ENCODE data around the gene PRDM10. TPM values are rescaled to one million over a fixed set of nuclear protein-coding genes. Genes with fewer than 3 reads are reported as not detected.

Gene PRDM10
- total RNA-seq, 1 donor from 2014 or later: 14.6 TPM

GRCh38 chr11:129905402-129905801, 97.2 kb downstream of the PRDM10 start:
- Mint-ChIP-seq H3K27me3 (no peaks in the 10 kb centered on the region), H3K4me1 (no peaks in the 10 kb centered on the region), H3K4me3 (no peak overlapping the region), H3K9me3 (no peaks in the 10 kb centered on the region), H3K27ac (no peak overlapping the region), H3K36me3 (ENCODE audit: low read depth) (peaks cover 64% of the 10 kb centered on the region)
- TF ChIP-seq, protein P1, sequence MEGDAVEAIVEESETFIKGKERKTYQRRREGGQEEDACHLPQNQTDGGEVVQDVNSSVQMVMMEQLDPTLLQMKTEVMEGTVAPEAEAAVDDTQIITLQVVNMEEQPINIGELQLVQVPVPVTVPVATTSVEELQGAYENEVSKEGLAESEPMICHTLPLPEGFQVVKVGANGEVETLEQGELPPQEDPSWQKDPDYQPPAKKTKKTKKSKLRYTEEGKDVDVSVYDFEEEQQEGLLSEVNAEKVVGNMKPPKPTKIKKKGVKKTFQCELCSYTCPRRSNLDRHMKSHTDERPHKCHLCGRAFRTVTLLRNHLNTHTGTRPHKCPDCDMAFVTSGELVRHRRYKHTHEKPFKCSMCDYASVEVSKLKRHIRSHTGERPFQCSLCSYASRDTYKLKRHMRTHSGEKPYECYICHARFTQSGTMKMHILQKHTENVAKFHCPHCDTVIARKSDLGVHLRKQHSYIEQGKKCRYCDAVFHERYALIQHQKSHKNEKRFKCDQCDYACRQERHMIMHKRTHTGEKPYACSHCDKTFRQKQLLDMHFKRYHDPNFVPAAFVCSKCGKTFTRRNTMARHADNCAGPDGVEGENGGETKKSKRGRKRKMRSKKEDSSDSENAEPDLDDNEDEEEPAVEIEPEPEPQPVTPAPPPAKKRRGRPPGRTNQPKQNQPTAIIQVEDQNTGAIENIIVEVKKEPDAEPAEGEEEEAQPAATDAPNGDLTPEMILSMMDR (IDR thresholded peaks at IDR 0.05): no peak
- DNase-seq (no peak), ATAC-seq (ENCODE audit: low read depth) (no peak)
- ChIA-PET POLR2A (no interaction called here), CTCF (no interaction called here)
- intact Hi-C loops (cut with micrococcal nuclease): no loop called here

- intact Hi-C loops (cut with micrococcal nuclease): no loop called here
- H3K36me3 Mint-ChIP-seq (ENCODE audit: low read depth): peaks cover 32% of the 10 kb centered on the region
Measured at GRCh38 chr11:129896062-129896461, 106.6 kb downstream of the PRDM10 start.

DNA sequence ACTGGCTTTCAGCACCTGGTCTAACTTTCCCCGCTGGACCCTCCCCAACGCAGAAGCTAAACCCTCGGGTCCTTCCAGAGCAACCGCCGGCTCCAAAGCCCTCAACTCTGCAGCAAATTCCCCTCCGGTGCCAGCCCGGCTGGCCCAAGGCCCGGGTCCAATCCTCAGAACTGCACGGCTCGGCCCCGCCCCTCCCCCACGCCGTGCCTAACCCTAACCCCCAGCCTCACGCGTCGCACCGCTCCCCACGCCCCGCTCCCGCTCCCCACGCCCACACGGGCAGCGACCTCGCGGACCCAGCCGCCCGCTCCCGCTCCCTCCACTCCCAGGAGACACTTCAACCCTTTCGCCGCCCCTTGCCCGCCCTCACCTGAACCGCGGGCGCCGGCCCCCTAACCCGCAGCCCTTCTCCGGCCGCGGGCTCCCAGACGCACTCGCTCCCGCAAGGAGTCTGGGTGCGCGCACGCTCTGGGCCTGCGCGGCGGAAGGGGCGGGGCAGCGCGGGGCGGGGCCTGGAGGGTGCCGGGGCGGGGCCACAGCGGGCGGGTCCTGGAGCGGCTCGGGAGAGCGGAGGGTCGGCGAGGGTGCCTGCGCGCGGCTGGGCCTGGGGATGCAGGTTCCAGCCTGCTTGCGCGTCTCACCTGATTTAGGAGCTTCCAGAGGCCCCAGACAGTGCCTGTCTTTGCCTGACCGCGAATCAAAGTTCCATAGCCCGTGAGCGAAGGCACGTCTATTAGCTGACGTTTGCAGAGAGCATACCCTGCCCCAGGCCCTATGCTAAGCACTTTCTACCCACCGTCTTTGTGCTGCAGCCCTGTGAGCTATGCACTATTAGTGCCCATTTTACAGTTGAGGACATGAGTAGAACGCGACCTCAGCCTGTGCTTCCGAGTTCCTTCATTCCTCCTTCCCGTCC, 107.3 kb downstream of the PRDM10 start, which contains the start of gene NFRKB:
TSS of gene NFRKB (minus strand) at position 453 of the 916 bp plus-strand sequence. CDS start 2,729 bp downstream, outside the sequence.
- ChIA-PET CTCF (no interaction called here), POLR2A (interaction anchor here (0.8 to 1.2 kb wide), 5 partner anchors 23 to 1021 kb away, joined by 3 to 8 read pairs (median 4); partner anchors contain the start of genes PRDM10 and SNX19)
- peak within 1 kb of the TSS; percentile 88 for H3K4me3 Mint-ChIP-seq
- H3K36me3 Mint-ChIP-seq (ENCODE audit: low read depth): peaks cover 35% of the 10 kb centered on the region
- H3K27me3 Mint-ChIP-seq: no peaks in the 10 kb centered on the region
- TF ChIP-seq, protein P1 (IDR thresholded peaks at IDR 0.05): no peak
- DNase-seq (peak; percentile 92), ATAC-seq (ENCODE audit: low read depth) (peak; percentile 97)
- intact Hi-C loops (cut with micrococcal nuclease): loop anchor here (1.0 to 2.0 kb wide), 6 partner anchors 27 to 1021 kb away; partner anchors contain the start of genes APLP2 and SNX19
- peak within 1 kb of the TSS; percentile 70 for H3K27ac Mint-ChIP-seq
- no peaks in the 10 kb centered on the region for H3K9me3 Mint-ChIP-seq
- peaks cover 19% of the 10 kb centered on the region for H3K4me1 Mint-ChIP-seq

More at GRCh38 chr11:129896062-129896461, 106.6 kb downstream of the PRDM10 start:
- H3K4me1 Mint-ChIP-seq: peaks cover 19% of the 10 kb centered on the region
- ATAC-seq (ENCODE audit: low read depth) (no peak), DNase-seq (no peak)
- H3K27ac Mint-ChIP-seq: peak overlapping the region; percentile 35
- H3K27me3 Mint-ChIP-seq: no peaks in the 10 kb centered on the region
- peak overlapping the region; percentile 88 for H3K4me3 Mint-ChIP-seq
- POLR2A ChIA-PET: interaction anchor here (0.8 to 1.1 kb wide), 3 partner anchors 24 to 175 kb away, joined by 3 to 8 read pairs (median 3); partner anchors contain the start of gene PRDM10
- CTCF ChIA-PET: no interaction called here
- no peaks in the 10 kb centered on the region for H3K9me3 Mint-ChIP-seq
- TF ChIP-seq, protein P1 (IDR thresholded peaks at IDR 0.05): no peak

GRCh38 chr11:129894278-129895125, 108.1 kb downstream of the PRDM10 start:
- Mint-ChIP-seq H3K9me3 (no peaks in the 10 kb centered on the region), H3K36me3 (ENCODE audit: low read depth) (peaks cover 37% of the 10 kb centered on the region), H3K4me1 (peaks cover 19% of the 10 kb centered on the region), H3K27me3 (no peaks in the 10 kb centered on the region), H3K27ac (peak overlapping the region; percentile 70), H3K4me3 (peak overlapping the region; percentile 88)
- ChIA-PET CTCF (no interaction called here), POLR2A (interaction anchor here (0.8 to 1.2 kb wide), 2 partner anchors 109 to 1022 kb away, joined by 4 to 8 read pairs; partner anchors contain the start of genes PRDM10 and SNX19)
- TF ChIP-seq, protein P1 (IDR thresholded peaks at IDR 0.05): no peak
- DNase-seq: no peak
- intact Hi-C loops (cut with micrococcal nuclease): loop anchor here (1.0 to 2.0 kb wide), 6 partner anchors 28 to 1022 kb away; partner anchors contain the start of genes APLP2 and SNX19
- ATAC-seq (ENCODE audit: low read depth): peak; percentile 1

Data from activated B cell treated with CpG ODN at 0.5 μM for 24 hours (primary cell).